ENCODE measurements around the gene MFSD1.

Gene MFSD1

GRCh38 chr3:158810823-158811724, 9.2 kb downstream of the MFSD1 start:
- DNase-seq (ENCODE audit: low read depth in 2 of 2), result no peak

GRCh38 chr3:158819282-158819681, 17.4 kb downstream of the MFSD1 start:
- no peak for DNase-seq (ENCODE audit: low read depth in 2 of 2)

GRCh38 chr3:158820521-158820920, 18.7 kb downstream of the MFSD1 start:
- DNase-seq (ENCODE audit: low read depth in 2 of 2), result no peak

- no peak for DNase-seq (ENCODE audit: low read depth in 2 of 2)
Measured at GRCh38 chr3:158821847-158822246, 20.0 kb downstream of the MFSD1 start.

- no peak for DNase-seq (ENCODE audit: low read depth in 2 of 2)
Measured at GRCh38 chr3:158823426-158823825, 21.6 kb downstream of the MFSD1 start.

- DNase-seq (ENCODE audit: low read depth in 2 of 2), result no peak
Measured at GRCh38 chr3:158827773-158828172, 25.9 kb downstream of the MFSD1 start.

- DNase-seq (ENCODE audit: low read depth in 2 of 2), result no peak
Measured at GRCh38 chr3:158830391-158830790, 28.5 kb downstream of the MFSD1 start.

- no peak for DNase-seq (ENCODE audit: low read depth in 2 of 2)
Measured at GRCh38 chr3:158831861-158832260, 30.0 kb downstream of the MFSD1 start.

- DNase-seq (ENCODE audit: low read depth in 2 of 2), result no peak
Measured at GRCh38 chr3:158835631-158836030, 33.8 kb downstream of the MFSD1 start.

- DNase-seq (ENCODE audit: low read depth in 2 of 2), result no peak
Measured at GRCh38 chr3:158836312-158836711, 34.5 kb downstream of the MFSD1 start.

GRCh38 chr3:158837240-158837639, 35.4 kb downstream of the MFSD1 start:
- DNase-seq (ENCODE audit: low read depth in 2 of 2), result no peak

GRCh38 chr3:158839966-158840365, 38.1 kb downstream of the MFSD1 start:
- DNase-seq (ENCODE audit: low read depth in 2 of 2), result no peak

GRCh38 chr3:158841387-158841786, 39.5 kb downstream of the MFSD1 start:
- DNase-seq (ENCODE audit: low read depth in 2 of 2), result no peak

- DNase-seq (ENCODE audit: low read depth in 2 of 2), result no peak
Measured at GRCh38 chr3:158842976-158843375, 41.1 kb downstream of the MFSD1 start.

GRCh38 chr3:158845765-158846350, 44.0 kb downstream of the MFSD1 start:
- DNase-seq (ENCODE audit: low read depth in 2 of 2), result no peak

- DNase-seq (ENCODE audit: low read depth in 2 of 2), result no peak
Measured at GRCh38 chr3:158846803-158847451, 45.1 kb downstream of the MFSD1 start.

GRCh38 chr3:158847452-158847821, 45.6 kb downstream of the MFSD1 start:
- DNase-seq (ENCODE audit: low read depth in 2 of 2), result no peak

- DNase-seq (ENCODE audit: low read depth in 2 of 2), result no peak
Measured at GRCh38 chr3:158847885-158848284, 46.0 kb downstream of the MFSD1 start.

- DNase-seq (ENCODE audit: low read depth in 2 of 2), result no peak
Measured at GRCh38 chr3:158849757-158850156, 47.9 kb downstream of the MFSD1 start.

- no peak for DNase-seq (ENCODE audit: low read depth in 2 of 2)
Measured at GRCh38 chr3:158859362-158859761, 57.5 kb downstream of the MFSD1 start.

GRCh38 chr3:158863247-158863646, 61.4 kb downstream of the MFSD1 start:
- no peak for DNase-seq (ENCODE audit: low read depth in 2 of 2)

GRCh38 chr3:158864492-158864891, 62.6 kb downstream of the MFSD1 start:
- no peak for DNase-seq (ENCODE audit: low read depth in 2 of 2)

GRCh38 chr3:158875700-158876099, 73.8 kb downstream of the MFSD1 start:
- DNase-seq (ENCODE audit: low read depth in 2 of 2), result no peak
